ENCODE measurements around the gene ADCK1.

- TF ChIP-seq ZNF274 (IDR thresholded peaks at IDR 0.05; ENCODE audit: low read depth, low read length) = no peak
- TF ChIP-seq SUZ12 (IDR thresholded peaks at IDR 0.05; ENCODE audit: extremely low read depth, insufficient read depth, insufficient read length) = no peak
- TF ChIP-seq YY1 (IDR thresholded peaks at IDR 0.05; ENCODE audit: insufficient read depth, insufficient read length) = no peak
Observed at GRCh38 chr14:77882098-77882497, 82.2 kb downstream of the ADCK1 start.

Data from NT2/D1 (cell line).